ENCODE data around the gene MINDY1.

The MINDY1 gene

DNA sequence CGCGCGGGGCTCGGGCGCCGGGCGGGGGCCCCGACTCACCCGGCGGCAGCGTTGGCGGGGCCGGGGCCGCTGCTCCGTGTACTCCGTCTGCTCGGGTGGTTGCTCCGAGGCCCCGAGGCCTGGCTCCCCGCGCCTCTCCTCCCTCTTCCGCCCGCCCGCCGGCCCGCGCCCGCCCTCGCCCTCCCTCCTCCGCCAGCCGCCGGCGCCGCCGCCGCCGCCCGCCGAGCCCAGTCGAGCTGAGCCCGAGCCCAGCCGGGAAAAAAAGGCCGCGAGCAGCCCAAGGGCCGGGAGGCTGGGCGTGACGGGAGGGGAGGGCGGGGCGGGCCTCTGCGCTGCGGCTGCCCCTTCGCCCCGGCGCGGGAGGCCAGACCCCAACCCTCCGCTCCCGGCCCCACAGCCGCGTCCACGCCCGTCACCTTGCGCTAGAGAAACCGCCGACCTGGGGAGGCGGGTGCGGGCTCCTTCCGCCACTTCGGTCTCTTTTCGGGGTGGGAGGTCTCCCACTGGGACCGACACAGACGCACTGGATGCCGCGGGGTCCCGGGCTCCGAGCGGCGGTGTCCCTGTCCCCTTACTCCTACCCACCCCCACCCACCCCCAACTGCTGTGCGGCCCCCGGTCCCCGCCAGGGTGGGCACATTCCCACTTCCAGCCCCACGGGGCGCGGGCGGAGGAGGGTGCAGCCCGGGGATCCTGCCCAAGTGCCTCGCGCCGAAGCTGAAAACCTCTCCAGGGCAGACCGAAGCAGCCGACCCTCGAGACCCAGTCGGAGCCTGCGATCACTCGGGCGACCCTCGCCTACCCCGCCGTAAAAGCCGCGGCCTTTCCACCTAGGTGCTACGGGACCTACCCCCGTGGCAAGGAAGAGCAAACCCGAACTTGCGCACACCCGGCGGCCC is 31.9 kb downstream of the MINDY1 start, which contains the start of gene CERS2:
Gene CERS2 (minus strand): TSS at position 256 of the 899 bp plus-strand sequence. CDS start 5,745 bp downstream, outside the sequence.
- Histone ChIP-seq H3K27ac (ENCODE audit: low read depth in 2 of 2, low read length in 2 of 2) (peak within 1 kb of the TSS; percentile 77 to 79), H3K9ac (ENCODE audit: low read depth in 1 of 2, low read length in 2 of 2) (peak within 1 kb of the TSS; percentile 80 to 87), H3K4me3 (ENCODE audit: low read length in 2 of 2) (peak within 1 kb of the TSS; percentile 88 to 93), H3K27me3 (ENCODE audit: control insufficient read depth in 2 of 2, insufficient read depth in 2 of 2, low read length in 2 of 2) (no peaks in the 10 kb centered on the region), H3K36me3 (ENCODE audit: control insufficient read depth in 2 of 2, insufficient read depth in 2 of 2, low read length in 2 of 2) (no peaks in the 10 kb centered on the region), H3K9me3 (ENCODE audit: control insufficient read depth in 2 of 2, low read length in 2 of 2) (no peaks in the 10 kb centered on the region), H3K4me1 (ENCODE audit: control insufficient read depth in 2 of 2, insufficient read depth in 2 of 2, low read length in 2 of 2) (peaks cover 51 to 53% of the 10 kb centered on the region in 2 donors)

DNA sequence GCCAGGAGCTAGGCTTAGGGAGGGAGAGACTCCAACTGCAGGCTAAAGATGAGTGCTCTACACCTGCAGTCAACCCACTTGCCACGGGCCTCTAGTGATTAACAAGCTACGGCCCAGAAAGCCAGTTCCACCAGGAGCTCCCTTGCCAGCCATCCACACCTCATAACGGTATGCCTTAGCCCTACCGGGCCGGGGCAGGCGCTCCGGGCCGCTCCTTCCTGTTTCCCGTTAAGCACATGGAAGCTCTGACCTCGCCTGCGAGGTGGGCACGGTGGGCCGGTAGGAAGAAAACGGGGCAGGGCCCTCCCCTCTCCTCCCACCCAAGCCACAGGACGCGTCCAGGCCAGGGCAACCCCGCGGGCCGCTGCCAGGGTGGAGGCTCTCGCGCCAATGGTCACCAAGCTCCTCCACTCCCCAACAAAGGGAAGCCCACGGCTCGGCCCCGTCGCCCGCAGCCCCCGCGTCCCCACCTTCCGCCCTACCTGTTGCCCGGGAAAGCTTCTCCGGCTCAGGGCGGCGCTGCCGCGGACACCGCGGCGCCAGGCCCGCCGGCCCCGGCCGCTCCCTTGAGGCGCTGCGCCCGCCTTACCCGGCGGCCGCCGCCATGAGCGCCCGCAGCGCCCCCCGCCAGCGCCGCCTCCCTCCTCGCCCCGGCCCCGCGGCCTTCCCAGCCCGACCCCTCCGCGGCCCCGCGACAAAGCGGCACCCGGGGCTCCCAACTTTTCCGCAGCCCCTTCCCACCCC is 32.7 kb downstream of the MINDY1 start:
- Histone ChIP-seq H3K9me3 (ENCODE audit: control insufficient read depth in 2 of 2, low read length in 2 of 2) (no peaks in the 10 kb centered on the region), H3K4me1 (ENCODE audit: control insufficient read depth in 2 of 2, insufficient read depth in 2 of 2, low read length in 2 of 2) (peaks cover 45 to 46% of the 10 kb centered on the region in 2 donors), H3K27me3 (ENCODE audit: control insufficient read depth in 2 of 2, insufficient read depth in 2 of 2, low read length in 2 of 2) (no peaks in the 10 kb centered on the region), H3K9ac (ENCODE audit: low read depth in 1 of 2, low read length in 2 of 2) (peak overlapping the region; percentile 80 to 87), H3K36me3 (ENCODE audit: control insufficient read depth in 2 of 2, insufficient read depth in 2 of 2, low read length in 2 of 2) (peaks cover under 1% of the 10 kb centered on the region in 2 donors), H3K4me3 (ENCODE audit: low read length in 2 of 2) (peak overlapping the region; percentile 88 to 93), H3K27ac (ENCODE audit: low read depth in 2 of 2, low read length in 2 of 2) (peak overlapping the region; percentile 77 to 79)

DNA sequence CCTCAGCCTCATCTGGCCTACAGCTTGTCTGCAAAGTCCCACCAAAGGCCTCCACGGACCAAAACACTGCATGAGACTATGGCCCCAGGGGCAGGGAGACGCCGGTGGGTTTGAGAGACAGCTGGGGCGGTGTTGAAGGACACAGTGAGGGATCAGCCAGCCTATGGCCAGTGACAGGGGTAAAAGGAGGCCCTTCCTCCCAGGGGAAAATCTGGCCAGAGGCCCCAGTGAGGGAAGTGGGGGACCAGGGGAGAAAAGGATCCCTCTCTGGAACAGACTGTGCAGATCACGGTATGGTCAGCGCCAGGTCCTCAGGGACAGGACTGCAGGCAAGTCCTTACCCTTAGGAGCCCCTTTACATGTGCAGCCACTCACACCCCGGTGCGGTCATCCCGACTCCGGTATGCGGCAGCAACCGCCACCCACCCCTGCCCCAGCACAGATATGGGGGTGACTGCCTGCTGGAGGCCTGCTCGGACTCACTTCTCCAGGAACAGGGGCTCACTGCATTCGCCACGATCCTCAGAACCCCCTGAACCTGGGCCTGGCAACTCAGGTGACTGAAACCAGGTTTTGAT is 33.4 kb downstream of the MINDY1 start:
- peaks cover 7% of the 10 kb centered on the region in 2 donors for H3K36me3 ChIP-seq (ENCODE audit: control insufficient read depth in 2 of 2, insufficient read depth in 2 of 2, low read length in 2 of 2)
- H3K4me3 ChIP-seq (ENCODE audit: low read length in 2 of 2), result peak overlapping the region; percentile 88 to 93
- H3K9ac ChIP-seq (ENCODE audit: low read depth in 1 of 2, low read length in 2 of 2), result peak overlapping the region; percentile 80 to 87
- H3K4me1 ChIP-seq (ENCODE audit: control insufficient read depth in 2 of 2, insufficient read depth in 2 of 2, low read length in 2 of 2), result peaks cover 45 to 46% of the 10 kb centered on the region in 2 donors
- no peaks in the 10 kb centered on the region for H3K27me3 ChIP-seq (ENCODE audit: control insufficient read depth in 2 of 2, insufficient read depth in 2 of 2, low read length in 2 of 2)
- peak overlapping the region; percentile 77 to 79 for H3K27ac ChIP-seq (ENCODE audit: low read depth in 2 of 2, low read length in 2 of 2)
- no peaks in the 10 kb centered on the region for H3K9me3 ChIP-seq (ENCODE audit: control insufficient read depth in 2 of 2, low read length in 2 of 2)

DNA sequence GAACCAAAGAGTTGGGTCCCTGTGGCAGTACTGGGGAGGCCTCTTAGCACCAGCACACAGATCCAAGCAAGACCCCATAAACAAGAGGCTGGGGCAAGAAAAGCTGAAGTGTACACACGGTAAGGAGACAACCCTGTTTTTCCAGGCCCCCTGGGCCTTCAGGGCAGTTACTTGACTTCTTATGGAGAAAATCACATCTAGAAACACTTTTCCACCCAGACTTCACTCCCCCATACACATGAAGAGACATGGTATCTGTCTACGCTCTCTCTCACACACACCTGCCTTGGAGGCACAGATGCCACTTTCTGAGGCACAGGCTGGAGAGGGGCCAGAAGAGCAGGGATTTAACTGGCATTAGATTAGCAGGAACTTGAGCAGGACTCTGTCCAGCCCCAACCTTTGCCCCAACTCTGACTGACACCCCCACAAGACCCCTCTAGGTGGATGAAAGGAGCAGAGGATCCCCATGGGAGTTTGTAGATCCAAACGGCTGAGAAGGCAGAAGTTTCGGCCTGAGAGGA is 34.2 kb downstream of the MINDY1 start:
- H3K4me1 ChIP-seq (ENCODE audit: control insufficient read depth in 2 of 2, insufficient read depth in 2 of 2, low read length in 2 of 2), result peaks cover 42 to 45% of the 10 kb centered on the region in 2 donors
- peak overlapping the region; percentile 14 to 43 for H3K27ac ChIP-seq (ENCODE audit: low read depth in 2 of 2, low read length in 2 of 2)
- H3K36me3 ChIP-seq (ENCODE audit: control insufficient read depth in 2 of 2, insufficient read depth in 2 of 2, low read length in 2 of 2), result peaks cover 16% of the 10 kb centered on the region in 2 donors
- no peaks in the 10 kb centered on the region for H3K27me3 ChIP-seq (ENCODE audit: control insufficient read depth in 2 of 2, insufficient read depth in 2 of 2, low read length in 2 of 2)
- H3K9me3 ChIP-seq (ENCODE audit: control insufficient read depth in 2 of 2, low read length in 2 of 2), result no peaks in the 10 kb centered on the region
- H3K9ac ChIP-seq (ENCODE audit: low read depth in 1 of 2, low read length in 2 of 2), result peak overlapping the region; percentile 47 to 87
- peak overlapping the region; percentile 88 to 93 for H3K4me3 ChIP-seq (ENCODE audit: low read length in 2 of 2)

DNA sequence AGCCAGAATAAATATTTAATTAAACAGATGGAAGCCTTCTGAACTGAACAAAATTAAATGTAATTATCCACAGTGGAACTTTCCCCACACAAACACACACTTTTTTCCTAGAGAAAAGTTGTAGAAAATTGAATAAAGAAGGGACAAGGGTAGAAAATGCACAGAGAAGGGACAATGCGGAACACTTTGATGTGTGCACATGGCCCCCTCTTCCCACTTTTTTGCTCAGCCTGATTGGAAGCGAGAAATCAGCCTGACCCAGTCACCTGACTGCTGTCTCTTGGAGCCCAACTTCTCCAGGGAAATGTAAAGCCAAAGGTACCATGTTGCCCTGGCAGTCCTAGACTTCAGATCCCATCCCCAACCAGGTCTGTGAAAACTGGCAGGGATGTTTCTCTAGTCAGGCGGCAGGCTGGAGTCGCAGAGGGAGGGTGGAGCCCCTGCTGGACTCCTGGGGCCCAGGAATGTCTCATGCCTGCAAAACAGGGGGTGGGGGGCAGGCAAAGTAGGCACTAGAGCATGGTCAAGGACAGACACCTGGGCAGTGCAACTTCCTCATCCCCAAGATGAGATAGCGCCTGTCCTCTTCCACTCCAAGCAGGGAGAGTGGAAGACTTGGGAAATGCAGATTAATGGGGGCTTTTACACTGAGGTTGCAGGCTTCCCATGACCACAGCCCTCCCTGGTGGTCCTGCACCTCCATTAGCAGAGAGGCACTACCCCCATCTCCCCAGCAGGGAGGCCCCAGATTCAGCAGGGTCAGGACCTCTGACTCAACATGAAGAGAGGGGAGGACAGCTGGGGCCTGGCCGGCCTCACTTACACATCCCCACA is 34.9 kb downstream of the MINDY1 start:
- H3K4me3 ChIP-seq (ENCODE audit: low read length in 2 of 2), result peak overlapping the region; percentile 38 to 88
- no peaks in the 10 kb centered on the region for H3K9me3 ChIP-seq (ENCODE audit: control insufficient read depth in 2 of 2, low read length in 2 of 2)
- peaks cover 36 to 39% of the 10 kb centered on the region in 2 donors for H3K4me1 ChIP-seq (ENCODE audit: control insufficient read depth in 2 of 2, insufficient read depth in 2 of 2, low read length in 2 of 2)
- no peaks in the 10 kb centered on the region for H3K27me3 ChIP-seq (ENCODE audit: control insufficient read depth in 2 of 2, insufficient read depth in 2 of 2, low read length in 2 of 2)
- H3K9ac ChIP-seq (ENCODE audit: low read depth in 1 of 2, low read length in 2 of 2), result peak overlapping the region in 1 of 2 donors; percentile 37
- peak overlapping the region; percentile 58 to 61 for H3K27ac ChIP-seq (ENCODE audit: low read depth in 2 of 2, low read length in 2 of 2)
- H3K36me3 ChIP-seq (ENCODE audit: control insufficient read depth in 2 of 2, insufficient read depth in 2 of 2, low read length in 2 of 2), result peaks cover 21 to 22% of the 10 kb centered on the region in 2 donors

DNA sequence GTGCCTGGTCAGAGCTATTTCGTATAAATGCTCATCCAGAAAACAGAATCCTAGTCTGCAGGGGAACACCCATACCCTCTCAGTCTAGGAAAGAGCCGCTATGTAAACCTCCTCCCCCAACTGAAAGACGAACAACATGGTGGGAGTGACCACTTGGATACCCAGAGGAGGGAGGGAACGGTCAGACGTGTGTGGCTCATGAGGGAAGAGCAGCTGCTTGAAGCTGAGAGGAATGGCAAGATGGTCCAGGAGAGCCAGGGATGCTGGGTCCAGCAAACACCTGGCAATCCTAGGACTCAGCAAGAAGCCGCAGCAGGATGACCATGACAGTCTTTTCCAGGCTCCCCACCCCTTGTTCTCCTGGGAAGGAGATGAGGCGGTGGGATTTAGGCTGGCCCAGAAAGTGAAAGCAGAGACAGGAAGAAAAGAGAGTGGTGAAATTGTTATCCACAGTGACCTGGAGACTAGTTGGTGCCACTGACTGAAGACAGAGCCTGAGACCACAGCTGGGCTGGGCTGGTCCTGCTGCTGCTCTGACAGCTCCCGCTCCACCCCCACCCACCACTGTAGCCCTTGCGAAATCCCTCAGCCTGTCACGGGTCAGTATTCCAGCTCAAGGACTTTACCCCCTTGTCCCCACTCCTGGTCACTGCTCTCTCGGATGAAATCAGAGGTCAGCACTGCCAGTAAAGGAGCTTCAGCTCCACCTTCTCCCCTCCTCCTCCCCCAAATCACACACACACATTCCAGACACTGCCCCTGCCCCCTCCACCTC is 35.7 kb downstream of the MINDY1 start:
- Histone ChIP-seq H3K9me3 (ENCODE audit: control insufficient read depth in 2 of 2, low read length in 2 of 2) (no peaks in the 10 kb centered on the region), H3K4me3 (ENCODE audit: low read length in 2 of 2) (peak overlapping the region in 1 of 2 donors; percentile 26), H3K9ac (ENCODE audit: low read depth in 1 of 2, low read length in 2 of 2) (peak overlapping the region; percentile 8 to 37), H3K36me3 (ENCODE audit: control insufficient read depth in 2 of 2, insufficient read depth in 2 of 2, low read length in 2 of 2) (peaks cover 29 to 30% of the 10 kb centered on the region in 2 donors), H3K27me3 (ENCODE audit: control insufficient read depth in 2 of 2, insufficient read depth in 2 of 2, low read length in 2 of 2) (no peaks in the 10 kb centered on the region), H3K4me1 (ENCODE audit: control insufficient read depth in 2 of 2, insufficient read depth in 2 of 2, low read length in 2 of 2) (peaks cover 34 to 38% of the 10 kb centered on the region in 2 donors), H3K27ac (ENCODE audit: low read depth in 2 of 2, low read length in 2 of 2) (peak overlapping the region; percentile 58 to 61)

DNA sequence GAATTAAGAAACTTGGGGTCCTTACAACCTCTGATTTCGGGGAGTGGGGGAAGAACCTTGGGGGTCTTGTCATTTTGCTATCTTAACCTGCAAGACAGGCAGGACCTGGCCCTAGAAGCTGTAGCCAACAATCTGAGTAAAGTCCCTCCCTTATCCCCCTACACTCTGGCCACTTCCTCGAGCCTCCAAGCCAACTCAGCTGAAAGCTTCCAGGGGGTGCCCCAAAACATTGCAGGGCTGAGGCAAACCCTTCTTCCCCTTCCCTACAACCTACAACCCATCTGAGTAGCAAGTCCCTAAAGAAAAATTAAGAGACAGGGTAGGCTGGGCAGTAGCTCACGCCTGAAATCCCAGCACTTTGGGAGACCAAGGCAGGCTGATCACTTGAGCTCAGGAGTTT is 37.1 kb downstream of the MINDY1 start:
- Histone ChIP-seq H3K4me1 (ENCODE audit: control insufficient read depth in 2 of 2, insufficient read depth in 2 of 2, low read length in 2 of 2) (peaks cover 34 to 35% of the 10 kb centered on the region in 2 donors), H3K9ac (ENCODE audit: low read depth in 1 of 2, low read length in 2 of 2) (no peak overlapping the region), H3K4me3 (ENCODE audit: low read length in 2 of 2) (no peak overlapping the region), H3K27ac (ENCODE audit: low read depth in 2 of 2, low read length in 2 of 2) (no peak overlapping the region), H3K36me3 (ENCODE audit: control insufficient read depth in 2 of 2, insufficient read depth in 2 of 2, low read length in 2 of 2) (peaks cover 39 to 41% of the 10 kb centered on the region in 2 donors), H3K27me3 (ENCODE audit: control insufficient read depth in 2 of 2, insufficient read depth in 2 of 2, low read length in 2 of 2) (no peaks in the 10 kb centered on the region), H3K9me3 (ENCODE audit: control insufficient read depth in 2 of 2, low read length in 2 of 2) (no peaks in the 10 kb centered on the region)

DNA sequence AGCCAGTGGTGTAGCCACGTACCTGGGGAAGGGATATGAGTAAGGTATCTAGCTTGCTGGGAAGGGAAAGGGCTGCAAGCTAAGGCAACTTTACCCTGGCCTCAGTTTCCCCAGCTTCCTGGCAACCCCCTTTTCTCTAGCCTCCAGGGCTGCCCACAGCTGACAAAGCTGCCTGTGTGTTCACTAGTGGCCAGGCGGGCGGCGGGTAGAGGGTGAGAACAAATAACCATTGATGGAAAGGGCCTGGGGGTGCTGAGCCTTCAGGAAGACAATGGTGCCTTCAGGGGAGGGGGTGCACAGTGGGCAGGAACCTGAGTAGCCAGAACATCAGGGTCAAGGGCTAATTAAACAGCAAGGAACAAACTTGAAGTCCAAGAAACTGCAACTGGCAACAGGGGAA is 38.2 kb downstream of the MINDY1 start:
- no peaks in the 10 kb centered on the region for H3K27me3 ChIP-seq (ENCODE audit: control insufficient read depth in 2 of 2, insufficient read depth in 2 of 2, low read length in 2 of 2)
- no peaks in the 10 kb centered on the region for H3K9me3 ChIP-seq (ENCODE audit: control insufficient read depth in 2 of 2, low read length in 2 of 2)
- H3K9ac ChIP-seq (ENCODE audit: low read depth in 1 of 2, low read length in 2 of 2), result no peak overlapping the region
- no peak overlapping the region for H3K27ac ChIP-seq (ENCODE audit: low read depth in 2 of 2, low read length in 2 of 2)
- H3K4me1 ChIP-seq (ENCODE audit: control insufficient read depth in 2 of 2, insufficient read depth in 2 of 2, low read length in 2 of 2), result peaks cover 31% of the 10 kb centered on the region in 2 donors
- peaks cover 50 to 53% of the 10 kb centered on the region in 2 donors for H3K36me3 ChIP-seq (ENCODE audit: control insufficient read depth in 2 of 2, insufficient read depth in 2 of 2, low read length in 2 of 2)
- no peak overlapping the region for H3K4me3 ChIP-seq (ENCODE audit: low read length in 2 of 2)
